ENCODE results near the gene MED9.
"Not testable (repeated sequence)": the region's sequence is repeated elsewhere in the genome, so short reads cannot be mapped to it uniquely, and the experiment has no call there.

Gene MED9

GRCh38 chr17:17484451-17484899 lies 7.7 kb downstream of the MED9 start:
- no peaks in the 10 kb centered on the region for H3K9me3 ChIP-seq (ENCODE audit: low read length)
- H3K9ac ChIP-seq (ENCODE audit: low read length): no peak overlapping the region
- TF ChIP-seq CTCF (IDR thresholded peaks at IDR 0.05; ENCODE audit: low read length): no peak
- no peak for TF ChIP-seq EZH2 (IDR thresholded peaks at IDR 0.05; ENCODE audit: borderline replicate concordance, low read length)

GRCh38 chr17:17485420-17485819 lies 8.6 kb downstream of the MED9 start:
- no peak overlapping the region for H3K9ac ChIP-seq (ENCODE audit: low read length)
- no peak overlapping the region for H3K27ac ChIP-seq (ENCODE audit: low read depth, low read length, poor library complexity, severe bottlenecking)
- TF ChIP-seq EZH2 (IDR thresholded peaks at IDR 0.05; ENCODE audit: borderline replicate concordance, low read length) (no peak), CTCF (IDR thresholded peaks at IDR 0.05; ENCODE audit: low read length) (no peak)
- peaks cover 43% of the 10 kb centered on the region; the same call in 1 of the 2 replicates for H3K36me3 ChIP-seq (ENCODE audit: insufficient read depth, low read length)
- H3K4me1 ChIP-seq (ENCODE audit: insufficient read depth, low read length, severe bottlenecking): peaks cover 11% of the 10 kb centered on the region
- H3K4me3 ChIP-seq (ENCODE audit: low read depth, low read length, poor library complexity, severe bottlenecking): no peak overlapping the region
- no peaks in the 10 kb centered on the region for H3K9me3 ChIP-seq (ENCODE audit: low read length)
- H3K9me2 ChIP-seq (ENCODE audit: low read depth, low read length): no peaks in the 10 kb centered on the region
- no peaks in the 10 kb centered on the region for H3F3A ChIP-seq (ENCODE audit: insufficient read depth, low read length)
- H2AFZ ChIP-seq (ENCODE audit: low read length): no peak overlapping the region
- no peaks in the 10 kb centered on the region for H3K27me3 ChIP-seq (ENCODE audit: insufficient read depth, low read length)
- no peaks in the 10 kb centered on the region for H4K20me1 ChIP-seq (ENCODE audit: insufficient read depth, low read length)
- peaks cover 37% of the 10 kb centered on the region for H3K79me2 ChIP-seq (ENCODE audit: insufficient read depth, low read length)
- H3K4me2 ChIP-seq (ENCODE audit: low read length): no peak overlapping the region

More at GRCh38 chr17:17484451-17484899, 7.7 kb downstream of the MED9 start:
- Histone ChIP-seq H2AFZ (ENCODE audit: low read length) (no peak overlapping the region), H3K36me3 (ENCODE audit: insufficient read depth, low read length) (peaks cover 40% of the 10 kb centered on the region; the same call in 1 of the 2 replicates), H3K27ac (ENCODE audit: low read depth, low read length, poor library complexity, severe bottlenecking) (no peak overlapping the region), H4K20me1 (ENCODE audit: insufficient read depth, low read length) (no peaks in the 10 kb centered on the region), H3F3A (ENCODE audit: insufficient read depth, low read length) (no peaks in the 10 kb centered on the region), H3K9me2 (ENCODE audit: low read depth, low read length) (no peaks in the 10 kb centered on the region), H3K4me1 (ENCODE audit: insufficient read depth, low read length, severe bottlenecking) (peaks cover 15% of the 10 kb centered on the region), H3K4me3 (ENCODE audit: low read depth, low read length, poor library complexity, severe bottlenecking) (no peak overlapping the region), H3K27me3 (ENCODE audit: insufficient read depth, low read length) (no peaks in the 10 kb centered on the region), H3K79me2 (ENCODE audit: insufficient read depth, low read length) (peaks cover 38% of the 10 kb centered on the region), H3K4me2 (ENCODE audit: low read length) (no peak overlapping the region)

GRCh38 chr17:17486416-17486815 lies 9.6 kb downstream of the MED9 start:
- not testable (repeated sequence) for H3K9me3 ChIP-seq (ENCODE audit: low read length); H3K9me2 ChIP-seq (ENCODE audit: low read depth, low read length); H3K4me2 ChIP-seq (ENCODE audit: low read length); H3K4me1 ChIP-seq (ENCODE audit: insufficient read depth, low read length, severe bottlenecking); H3K9ac ChIP-seq (ENCODE audit: low read length); H3F3A ChIP-seq (ENCODE audit: insufficient read depth, low read length); H3K27me3 ChIP-seq (ENCODE audit: insufficient read depth, low read length); H2AFZ ChIP-seq (ENCODE audit: low read length); H3K4me3 ChIP-seq (ENCODE audit: low read depth, low read length, poor library complexity, severe bottlenecking); H4K20me1 ChIP-seq (ENCODE audit: insufficient read depth, low read length); H3K27ac ChIP-seq (ENCODE audit: low read depth, low read length, poor library complexity, severe bottlenecking)
- H3K79me2 ChIP-seq (ENCODE audit: insufficient read depth, low read length): peaks cover 27% of the 10 kb centered on the region
- peaks cover 46% of the 10 kb centered on the region; the same call in 1 of the 2 replicates for H3K36me3 ChIP-seq (ENCODE audit: insufficient read depth, low read length)

GRCh38 chr17:17487998-17488397 lies 11.2 kb downstream of the MED9 start:
- Histone ChIP-seq H3K36me3 (ENCODE audit: insufficient read depth, low read length) (peaks cover 53% of the 10 kb centered on the region; the same call in 1 of the 2 replicates), H3K27ac (ENCODE audit: low read depth, low read length, poor library complexity, severe bottlenecking) (no peak overlapping the region), H4K20me1 (ENCODE audit: insufficient read depth, low read length) (no peaks in the 10 kb centered on the region), H3K9me2 (ENCODE audit: low read depth, low read length) (no peaks in the 10 kb centered on the region), H3K27me3 (ENCODE audit: insufficient read depth, low read length) (no peaks in the 10 kb centered on the region), H2AFZ (ENCODE audit: low read length) (no peak overlapping the region), H3K4me1 (ENCODE audit: insufficient read depth, low read length, severe bottlenecking) (no peaks in the 10 kb centered on the region), H3K4me3 (ENCODE audit: low read depth, low read length, poor library complexity, severe bottlenecking) (no peak overlapping the region), H3K9ac (ENCODE audit: low read length) (no peak overlapping the region), H3K9me3 (ENCODE audit: low read length) (no peaks in the 10 kb centered on the region), H3F3A (ENCODE audit: insufficient read depth, low read length) (no peaks in the 10 kb centered on the region), H3K4me2 (ENCODE audit: low read length) (no peak overlapping the region), H3K79me2 (ENCODE audit: insufficient read depth, low read length) (peaks cover 12% of the 10 kb centered on the region)
- TF ChIP-seq EZH2 (IDR thresholded peaks at IDR 0.05; ENCODE audit: borderline replicate concordance, low read length): no peak
- no peak for TF ChIP-seq CTCF (IDR thresholded peaks at IDR 0.05; ENCODE audit: low read length)
